ENCODE data around the gene CDX4. TPM values are rescaled to one million over a fixed set of nuclear protein-coding genes. Genes with fewer than 3 reads are reported as not detected.
"Not testable (repeated sequence)": the region's sequence is repeated elsewhere in the genome, so short reads cannot be mapped to it uniquely, and the experiment has no call there.

Gene CDX4, protein sequence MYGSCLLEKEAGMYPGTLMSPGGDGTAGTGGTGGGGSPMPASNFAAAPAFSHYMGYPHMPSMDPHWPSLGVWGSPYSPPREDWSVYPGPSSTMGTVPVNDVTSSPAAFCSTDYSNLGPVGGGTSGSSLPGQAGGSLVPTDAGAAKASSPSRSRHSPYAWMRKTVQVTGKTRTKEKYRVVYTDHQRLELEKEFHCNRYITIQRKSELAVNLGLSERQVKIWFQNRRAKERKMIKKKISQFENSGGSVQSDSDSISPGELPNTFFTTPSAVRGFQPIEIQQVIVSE
- not detected for total RNA-seq

DNA sequence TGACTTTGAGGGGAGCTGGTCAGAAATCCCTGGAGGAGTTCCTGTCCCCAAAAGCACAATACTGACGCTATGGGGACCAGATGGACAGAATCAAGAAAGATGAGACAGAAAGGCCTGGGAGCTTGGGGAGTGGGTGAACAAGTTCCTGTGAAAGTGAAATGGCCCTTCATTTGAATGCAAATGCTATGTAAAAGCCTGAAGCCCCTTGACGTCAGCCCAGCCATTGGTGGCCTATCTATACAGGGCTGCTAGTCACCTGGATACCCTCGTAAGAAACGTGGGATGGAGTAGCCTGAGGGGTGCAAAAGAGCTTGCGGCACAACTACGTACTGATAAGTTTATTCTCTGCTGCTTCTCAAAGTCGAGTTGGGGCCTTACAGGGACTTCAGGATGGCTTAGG, at the start of gene CDX4:
CDX4 (plus strand) TSS at position 223 of the 400 bp plus-strand sequence. CDS start 201 bp downstream, outside the sequence.
- no peak for ATAC-seq
- Mint-ChIP-seq H3K27ac (no peak within 1 kb of the TSS), H3K36me3 (peaks cover 0 to 7% of the 10 kb centered on the region in 2 donors), H3K9me3 (peaks cover 0 to 3% of the 10 kb centered on the region in 2 donors)
- DNase-seq (ENCODE audit: low spot score in 2 of 2): no peak

DNA sequence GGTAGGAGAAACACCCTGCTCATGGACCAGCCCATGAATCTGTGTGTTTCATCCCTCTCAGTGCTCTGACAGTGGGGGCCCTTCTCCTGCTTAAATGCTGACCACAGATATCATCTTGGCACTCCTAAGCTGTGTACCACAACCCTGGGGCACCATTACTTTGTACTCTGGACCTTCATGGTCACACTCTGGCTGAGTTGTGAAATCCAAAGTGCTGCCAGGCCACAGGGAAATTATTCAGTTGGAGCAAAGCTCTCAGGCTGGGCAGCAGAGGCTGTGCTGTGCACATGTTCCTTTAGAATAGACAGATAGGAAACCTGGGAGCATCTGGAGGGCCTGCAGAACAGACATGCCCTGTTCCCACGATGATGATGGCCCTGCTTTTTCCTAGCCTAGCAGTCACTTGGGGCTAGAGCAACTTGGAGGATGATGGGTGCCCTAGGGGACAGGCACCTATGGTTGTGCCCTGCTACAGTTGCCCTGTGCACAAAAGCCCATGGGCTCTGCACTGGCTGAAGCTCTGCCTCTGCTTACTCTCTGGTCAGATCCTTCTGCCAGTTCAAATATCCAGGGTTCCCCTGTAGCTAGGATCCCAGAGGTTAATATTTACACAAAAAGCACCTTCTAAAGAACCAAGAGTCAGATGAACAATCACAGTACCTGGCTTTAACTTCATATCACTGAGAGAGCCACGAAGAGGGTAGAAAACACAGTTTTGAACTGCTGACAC, 48.5 kb upstream of the CDX4 start:
- ATAC-seq: no peak
- DNase-seq (ENCODE audit: low spot score in 2 of 2): no peak
- H3K27ac Mint-ChIP-seq: no peak overlapping the region
- H3K9me3 Mint-ChIP-seq: no peaks in the 10 kb centered on the region
- no peaks in the 10 kb centered on the region for H3K36me3 Mint-ChIP-seq

DNA sequence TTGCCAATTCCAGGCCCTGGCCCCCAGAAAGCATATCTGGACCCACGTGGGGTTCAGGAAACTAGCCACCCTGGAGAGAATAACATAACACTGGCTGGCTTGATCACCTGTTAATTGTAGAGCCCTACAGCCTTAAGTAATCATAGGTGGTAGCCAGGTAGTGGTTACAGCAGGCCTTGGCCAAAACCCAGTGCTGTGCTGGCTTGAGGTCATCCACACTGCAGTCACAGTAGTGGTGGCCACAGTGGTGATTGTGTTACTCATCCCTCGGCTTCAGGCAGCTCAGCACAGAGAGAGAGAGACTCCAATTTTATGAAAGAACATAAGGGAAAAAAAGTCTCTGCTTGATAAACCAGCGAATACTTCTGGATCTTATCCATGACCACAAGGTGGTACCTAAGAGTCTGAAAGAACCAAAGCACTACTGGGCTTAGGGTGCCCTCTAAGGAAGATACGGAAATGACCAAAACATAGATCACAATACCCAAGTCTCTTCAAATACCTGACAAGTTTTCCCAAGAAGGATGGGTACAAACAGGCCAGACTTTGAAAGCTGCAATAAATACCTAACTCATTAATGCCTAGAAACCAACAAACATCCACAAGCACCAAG, 46.6 kb upstream of the CDX4 start:
- no peaks in the 10 kb centered on the region for H3K36me3 Mint-ChIP-seq
- DNase-seq (ENCODE audit: low spot score in 2 of 2) (no peak), ATAC-seq (no peak)
- no peaks in the 10 kb centered on the region for H3K9me3 Mint-ChIP-seq
- no peak overlapping the region for H3K27ac Mint-ChIP-seq

DNA sequence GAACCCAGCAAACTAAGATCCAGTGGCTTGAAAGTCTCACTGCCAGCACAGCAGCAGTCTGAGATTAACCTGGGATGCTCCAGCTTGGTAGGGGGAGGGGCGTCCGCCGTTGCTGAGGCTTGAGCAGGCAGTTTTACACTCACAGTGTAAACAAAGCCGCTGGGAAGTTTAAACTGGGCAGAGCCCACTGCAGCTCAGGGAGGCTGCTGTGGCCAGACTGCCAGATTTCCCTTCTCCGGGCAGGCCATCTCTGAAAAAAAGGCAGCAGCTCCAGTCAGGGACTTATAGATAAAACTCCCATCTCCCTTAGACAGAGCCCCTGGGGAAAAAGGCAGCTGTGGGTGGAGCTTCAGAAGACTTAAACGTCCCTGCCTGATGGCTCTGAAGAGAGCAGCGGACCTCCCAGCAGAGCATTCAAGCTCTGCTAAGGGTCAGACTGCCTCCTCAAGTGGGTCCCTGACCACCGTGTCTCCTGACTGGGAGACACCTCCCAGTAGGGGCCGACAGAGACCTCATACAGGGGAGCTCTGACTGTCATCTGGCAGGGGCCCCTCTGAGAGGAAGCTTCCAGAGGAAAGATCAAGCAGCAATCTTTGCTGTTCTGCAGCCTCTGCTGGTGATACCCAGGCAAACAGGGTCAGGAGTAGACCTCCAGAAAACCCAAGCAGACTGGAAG, 45.1 kb upstream of the CDX4 start:
- no peak for DNase-seq (ENCODE audit: low spot score in 2 of 2)
- Mint-ChIP-seq H3K9me3 (no peaks in the 10 kb centered on the region), H3K36me3 (no peaks in the 10 kb centered on the region), H3K27ac (no peak overlapping the region)
- ATAC-seq: no peak

DNA sequence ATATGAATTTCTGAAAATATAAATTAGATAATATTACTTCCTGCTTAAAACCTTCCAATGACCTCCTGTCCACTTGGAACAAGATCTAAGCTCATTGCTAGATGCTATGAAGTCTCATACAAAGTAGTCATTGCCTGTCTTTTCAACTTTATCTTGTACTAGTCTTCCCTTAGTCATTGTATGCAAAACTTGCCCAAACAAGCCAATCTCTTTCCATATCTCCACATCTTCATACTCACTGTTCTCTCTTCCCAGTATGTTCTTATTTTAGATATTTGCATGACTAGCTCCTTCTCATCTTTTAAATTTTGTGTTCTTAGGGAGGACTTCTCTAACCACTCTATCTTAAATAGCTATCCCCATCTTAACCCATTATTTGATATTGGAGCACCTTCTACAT, 33.9 kb upstream of the CDX4 start:
- ATAC-seq: no peak
- Mint-ChIP-seq H3K9me3 (peaks cover 0 to 2% of the 10 kb centered on the region in 2 donors), H3K36me3 (peaks cover 0 to 6% of the 10 kb centered on the region in 2 donors), H3K27ac (no peak overlapping the region)
- no peak for DNase-seq (ENCODE audit: low spot score in 2 of 2)

DNA sequence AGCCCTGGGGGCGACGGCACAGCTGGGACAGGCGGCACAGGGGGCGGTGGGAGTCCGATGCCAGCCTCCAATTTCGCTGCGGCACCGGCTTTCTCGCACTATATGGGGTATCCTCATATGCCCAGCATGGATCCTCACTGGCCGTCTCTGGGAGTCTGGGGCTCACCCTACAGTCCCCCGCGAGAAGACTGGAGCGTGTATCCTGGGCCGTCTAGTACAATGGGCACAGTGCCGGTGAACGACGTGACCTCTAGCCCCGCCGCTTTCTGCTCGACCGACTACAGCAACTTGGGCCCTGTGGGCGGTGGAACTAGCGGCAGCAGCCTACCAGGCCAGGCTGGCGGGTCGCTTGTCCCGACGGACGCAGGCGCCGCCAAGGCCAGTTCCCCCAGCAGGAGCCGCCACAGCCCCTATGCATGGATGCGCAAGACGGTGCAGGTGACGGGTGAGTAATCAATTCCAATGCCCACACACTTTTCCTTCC, 500 bp downstream of the CDX4 start:
- H3K36me3 Mint-ChIP-seq: peaks cover 0 to 7% of the 10 kb centered on the region in 2 donors
- no peak overlapping the region for H3K27ac Mint-ChIP-seq
- ATAC-seq (no peak), DNase-seq (ENCODE audit: low spot score in 2 of 2) (no peak)
- peaks cover 0 to 3% of the 10 kb centered on the region in 2 donors for H3K9me3 Mint-ChIP-seq

DNA sequence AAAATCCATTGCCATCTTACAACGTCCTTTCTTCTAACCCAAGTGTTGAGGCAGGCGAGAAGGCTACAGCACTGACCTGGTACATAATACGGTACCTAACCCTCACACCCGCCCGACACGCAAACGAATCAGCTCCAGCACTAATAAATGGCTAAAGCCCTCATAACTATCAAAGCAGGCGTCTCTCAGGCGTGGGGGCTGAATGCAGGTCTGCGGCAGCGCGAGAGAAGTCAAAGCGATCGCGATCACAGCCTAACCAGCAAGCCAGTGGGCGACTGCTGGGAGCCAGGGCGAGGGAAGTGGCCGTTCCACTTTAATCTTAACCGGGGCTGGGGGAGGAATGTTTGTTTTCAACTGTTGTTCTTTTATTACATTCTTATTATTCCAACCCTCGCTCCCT, 1.5 kb downstream of the CDX4 start:
- ATAC-seq (no peak), DNase-seq (ENCODE audit: low spot score in 2 of 2) (no peak)
- Mint-ChIP-seq H3K9me3 (peaks cover 0 to 3% of the 10 kb centered on the region in 2 donors), H3K36me3 (peaks cover 0 to 7% of the 10 kb centered on the region in 2 donors), H3K27ac (no peak overlapping the region)

DNA sequence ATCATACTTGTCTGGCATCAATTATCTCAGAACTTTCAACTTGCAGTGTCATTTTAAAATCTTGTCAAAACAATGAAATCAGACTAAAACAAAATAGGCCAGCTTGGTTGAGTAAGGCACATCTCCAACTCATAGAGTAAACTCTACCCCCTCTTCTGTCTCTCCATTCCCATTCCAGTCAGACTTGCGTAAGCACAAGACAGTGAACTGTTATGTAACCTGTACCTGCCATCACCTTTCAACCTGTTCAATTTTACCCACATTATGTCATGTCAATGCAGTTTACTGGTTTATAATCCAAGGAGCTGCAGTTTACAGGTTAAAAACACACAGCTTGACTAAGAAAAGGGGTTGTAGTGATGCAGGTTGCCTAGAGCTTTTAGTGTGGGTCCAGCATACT, 8.3 kb downstream of the CDX4 start:
- Mint-ChIP-seq H3K9me3 (no peaks in the 10 kb centered on the region), H3K27ac (no peak overlapping the region), H3K36me3 (no peaks in the 10 kb centered on the region)
- ATAC-seq: no peak
- DNase-seq (ENCODE audit: low spot score in 2 of 2): no peak

DNA sequence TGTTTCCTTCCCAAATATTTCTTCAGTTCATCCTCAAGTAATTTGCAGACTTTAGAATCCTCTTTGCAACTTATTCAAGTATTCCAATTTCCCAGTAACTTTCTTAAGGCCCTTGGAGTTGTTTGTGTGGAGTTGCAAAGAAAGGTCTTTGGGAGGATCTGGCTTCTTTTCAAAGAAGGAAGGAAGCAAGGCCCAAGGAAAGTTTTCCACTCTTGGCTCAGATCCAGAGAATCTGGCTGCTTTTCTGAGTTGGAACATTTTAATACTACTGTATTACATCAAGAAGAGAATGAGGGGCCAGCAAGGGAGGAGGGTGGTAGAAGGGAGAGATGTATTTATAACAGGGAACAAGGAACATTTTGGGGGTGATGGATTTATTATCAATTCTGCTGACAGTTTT, 10.5 kb downstream of the CDX4 start:
- Mint-ChIP-seq H3K27ac (no peak overlapping the region), H3K9me3 (no peaks in the 10 kb centered on the region)

DNA sequence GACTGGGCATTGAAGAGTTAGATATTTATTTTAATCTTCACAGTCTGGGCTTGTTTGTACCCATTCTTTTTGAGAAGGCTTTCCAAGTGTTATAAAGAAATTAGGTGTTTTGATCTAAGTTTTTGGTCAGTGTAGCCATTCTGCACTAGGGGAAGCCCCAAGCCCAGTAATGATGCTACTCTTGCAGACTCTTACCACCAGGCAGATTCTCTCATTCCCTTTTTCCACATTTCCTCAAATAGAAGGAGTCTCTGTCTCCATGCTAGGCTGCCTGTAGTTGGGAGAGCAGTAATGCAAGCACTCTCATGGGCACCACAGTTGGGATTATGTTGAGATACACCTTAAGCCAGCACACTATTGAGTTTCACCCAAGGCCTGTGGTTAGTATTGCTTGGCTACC, 21.5 kb downstream of the CDX4 start:
- H3K27ac Mint-ChIP-seq: no peak overlapping the region

More for the DNA sequence above, 10.5 kb downstream of the CDX4 start:
- DNase-seq (ENCODE audit: low spot score in 2 of 2) (no peak), ATAC-seq (no peak)
- no peaks in the 10 kb centered on the region for H3K36me3 Mint-ChIP-seq

DNA sequence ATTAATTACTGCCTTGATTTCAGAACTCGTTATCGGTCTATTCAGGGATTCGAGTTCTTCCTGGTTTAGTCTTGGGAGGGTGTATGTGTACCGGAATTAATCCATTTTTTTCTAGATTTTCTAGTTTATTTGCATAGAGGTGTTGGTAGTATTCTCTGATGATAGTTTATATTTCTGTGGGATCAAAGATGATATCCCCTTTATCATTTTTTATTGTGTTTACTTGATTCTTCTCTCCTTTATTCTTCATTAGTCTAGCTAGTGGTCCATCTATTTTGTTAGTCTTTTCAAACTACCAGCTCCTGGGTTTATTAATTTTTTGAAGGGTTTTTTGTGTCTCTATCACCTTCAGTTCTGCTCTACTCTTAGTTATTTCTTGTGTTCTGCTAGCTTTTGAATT, 32.1 kb downstream of the CDX4 start:
- no peak for DNase-seq (ENCODE audit: low spot score in 2 of 2)
- Mint-ChIP-seq H3K27ac (no peak overlapping the region), H3K36me3 (peaks cover 6% of the 10 kb centered on the region in 2 donors), H3K9me3 (peaks cover 5 to 6% of the 10 kb centered on the region in 2 donors)
- ATAC-seq: no peak

More for the DNA sequence above, 21.5 kb downstream of the CDX4 start:
- Mint-ChIP-seq H3K9me3 (peaks cover 0 to 7% of the 10 kb centered on the region in 2 donors), H3K36me3 (no peaks in the 10 kb centered on the region)
- no peak for DNase-seq (ENCODE audit: low spot score in 2 of 2)
- ATAC-seq: no peak

DNA sequence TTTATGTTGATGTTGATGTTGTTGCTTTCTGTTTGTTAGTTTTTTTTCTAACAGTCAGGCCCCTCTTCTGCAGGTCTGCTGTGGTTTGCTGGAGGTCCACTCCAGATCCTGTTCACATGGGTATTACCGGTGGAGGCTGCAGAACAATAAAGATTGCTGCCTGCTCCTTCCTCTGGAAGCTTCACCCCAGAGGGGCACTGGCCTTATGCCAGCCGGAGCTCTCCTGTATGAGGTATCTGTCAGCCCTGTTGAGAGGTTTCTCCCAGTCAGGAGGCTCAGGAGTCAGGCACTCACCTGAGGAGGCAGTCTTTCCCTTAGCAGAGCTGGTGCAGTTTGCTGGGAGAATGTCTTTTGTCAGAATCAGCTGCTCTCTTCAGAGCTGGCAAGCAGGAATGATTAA, 34.7 kb downstream of the CDX4 start:
- Mint-ChIP-seq H3K9me3 (peaks cover 5 to 6% of the 10 kb centered on the region in 2 donors), H3K36me3 (peaks cover 6% of the 10 kb centered on the region in 2 donors), H3K27ac (no peak overlapping the region)
- ATAC-seq: no peak
- no peak for DNase-seq (ENCODE audit: low spot score in 2 of 2)

DNA sequence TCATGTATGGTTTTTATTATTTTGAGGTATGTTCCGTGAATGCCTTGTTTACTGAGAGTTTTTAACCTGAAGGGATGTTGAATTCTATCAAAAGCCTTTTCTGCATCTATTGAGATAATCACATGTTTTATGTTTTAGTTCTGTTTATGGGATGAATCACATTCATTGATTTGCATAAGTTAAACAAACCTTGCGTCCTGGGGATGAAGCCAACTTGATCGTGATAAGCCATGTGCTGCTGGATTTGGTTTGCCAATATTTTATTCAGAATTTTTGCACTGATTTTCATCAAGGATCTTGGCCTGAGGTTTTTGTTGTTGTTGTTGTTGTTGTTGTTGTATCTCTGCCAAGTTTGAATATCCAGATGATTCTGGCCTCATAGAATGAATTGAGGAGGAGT, 43.8 kb downstream of the CDX4 start:
- no peak for ATAC-seq
- Mint-ChIP-seq H3K36me3 (peaks cover 0 to 13% of the 10 kb centered on the region in 2 donors), H3K9me3 (peaks cover 8 to 12% of the 10 kb centered on the region in 2 donors), H3K27ac (no peak overlapping the region)
- DNase-seq (ENCODE audit: low spot score in 2 of 2): no peak

DNA sequence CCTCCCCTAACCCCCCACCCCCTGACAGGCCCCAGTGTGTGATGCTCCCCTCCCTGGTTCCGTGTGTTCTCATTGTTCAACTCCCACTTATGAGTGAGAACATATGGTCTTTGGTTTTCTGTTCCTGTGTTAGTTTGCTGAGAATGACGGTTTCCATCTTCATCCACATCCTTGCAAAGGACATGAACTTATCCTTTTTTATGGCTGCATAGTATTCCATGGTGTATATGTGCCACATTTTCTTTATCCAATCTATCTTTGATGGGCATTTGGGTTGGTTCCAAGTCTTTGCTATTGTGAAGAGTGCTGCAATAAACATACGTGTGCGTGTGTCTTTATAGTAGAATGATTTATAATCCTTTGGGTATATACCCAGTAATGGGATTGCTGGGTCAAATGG, 45.3 kb downstream of the CDX4 start:
- ATAC-seq; DNase-seq (ENCODE audit: low spot score in 2 of 2); H3K27ac Mint-ChIP-seq: not testable (repeated sequence)
- H3K36me3 Mint-ChIP-seq: peaks cover 0 to 15% of the 10 kb centered on the region in 2 donors
- H3K9me3 Mint-ChIP-seq: peaks cover 8 to 23% of the 10 kb centered on the region in 2 donors

Measured in activated naive CD4-positive, alpha-beta T cell treated with anti-CD3 and anti-CD28 coated beads, Interleukin-2, amount 50 U/mL, for 72 hours (primary cell).